GM23248 (cell line): ENCODE data around the gene CLDN14.

Source experiments
- EZH2 ChIP-seq: fragments of 200-600 bp; sonication (generic); IDR thresholded peaks from 2 replicates; pipeline ENCODE4 v1.6.1; 2018; ENCODE audit warnings: antibody characterized with exemption, mild to moderate bottlenecking; ENCODE audit not compliant: insufficient read depth, poor library complexity, severe bottlenecking
- EZH2phosphoT487 ChIP-seq: fragments of 200-600 bp; sonication (generic); IDR thresholded peaks from 2 replicates; pipeline ENCODE4 v1.6.1; 2018; ENCODE audit warnings: antibody characterized with exemption, moderate library complexity, mild to moderate bottlenecking, low read depth; ENCODE audit not compliant: insufficient read depth

- no peak for TF ChIP-seq EZH2
- TF ChIP-seq EZH2phosphoT487: no peak
Measured at GRCh38 chr21:36424592-36424991, 55.3 kb downstream of the CLDN14 start.
